NK-92 (cell line): Measurements from ENCODE around the gene TMEM181.
"Not testable (repeated sequence)": the region's sequence is repeated elsewhere in the genome, so short reads cannot be mapped to it uniquely, and the experiment has no call there.

ENCODE experiments used
- DNase-seq: peaks from one replicate; lab custom pipeline; 2025; ENCODE audit not compliant: unreplicated experiment; lab: John Stamatoyannopoulos, UW

TMEM181 gene

GRCh38 chr6:158620963-158621693, 61.2 kb downstream of the TMEM181 start:
- no peak for DNase-seq

GRCh38 chr6:158621694-158622544, 62.0 kb downstream of the TMEM181 start:
- no peak for DNase-seq

- no peak for DNase-seq
These were observed 62.8 kb downstream of the TMEM181 start for GRCh38 chr6:158622545-158623190.

GRCh38 chr6:158624684-158625682, 65.1 kb downstream of the TMEM181 start:
- no peak for DNase-seq

- DNase-seq, result no peak
These were observed 66.0 kb downstream of the TMEM181 start for GRCh38 chr6:158625881-158626305.

- DNase-seq, result no peak
These were observed 66.7 kb downstream of the TMEM181 start for GRCh38 chr6:158626360-158627167.

- no peak for DNase-seq
These were observed 67.5 kb downstream of the TMEM181 start for GRCh38 chr6:158627168-158627939.

- no peak for DNase-seq
These were observed 68.0 kb downstream of the TMEM181 start for GRCh38 chr6:158627940-158628211.

- DNase-seq, result no peak
These were observed 68.7 kb downstream of the TMEM181 start for GRCh38 chr6:158628542-158628941.

GRCh38 chr6:158629367-158630221, 69.7 kb downstream of the TMEM181 start:
- DNase-seq, result no peak

GRCh38 chr6:158630938-158631616, 71.2 kb downstream of the TMEM181 start:
- DNase-seq, result no peak

- no peak for DNase-seq
These were observed 72.0 kb downstream of the TMEM181 start for GRCh38 chr6:158631678-158632537.

GRCh38 chr6:158632538-158633119, 72.7 kb downstream of the TMEM181 start:
- not testable (repeated sequence) for DNase-seq

GRCh38 chr6:158633127-158633526, 73.2 kb downstream of the TMEM181 start:
- DNase-seq, result no peak

GRCh38 chr6:158634695-158635426, 75.0 kb downstream of the TMEM181 start:
- DNase-seq, result no peak
